ENCODE data around the gene SRRM4. TPM values are rescaled to one million over a fixed set of nuclear protein-coding genes. Genes with fewer than 3 reads are reported as not detected.

The SRRM4 gene, protein sequence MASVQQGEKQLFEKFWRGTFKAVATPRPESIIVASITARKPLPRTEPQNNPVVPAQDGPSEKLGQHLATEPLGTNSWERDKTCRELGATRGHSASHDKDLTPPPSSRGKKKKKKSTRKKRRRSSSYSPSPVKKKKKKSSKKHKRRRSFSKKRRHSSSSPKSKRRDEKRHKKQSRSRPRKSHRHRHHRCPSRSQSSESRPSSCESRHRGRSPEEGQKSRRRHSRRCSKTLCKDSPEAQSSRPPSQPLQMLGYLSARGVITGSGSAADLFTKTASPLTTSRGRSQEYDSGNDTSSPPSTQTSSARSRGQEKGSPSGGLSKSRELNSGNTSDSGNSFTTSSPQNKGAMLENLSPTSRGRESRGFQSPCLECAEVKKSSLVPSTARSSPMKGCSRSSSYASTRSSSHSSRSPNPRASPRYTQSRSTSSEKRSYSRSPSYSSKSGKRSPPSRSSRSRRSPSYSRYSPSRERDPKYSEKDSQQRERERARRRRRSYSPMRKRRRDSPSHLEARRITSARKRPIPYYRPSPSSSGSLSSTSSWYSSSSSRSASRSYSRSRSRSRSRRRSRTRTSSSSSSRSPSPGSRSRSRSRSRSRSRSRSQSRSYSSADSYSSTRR
- total RNA-seq: not detected in 2 replicates

- Histone ChIP-seq H3K4me1 (ENCODE audit: insufficient read depth, low read length) (no peaks in the 10 kb centered on the region), H2AFZ (ENCODE audit: low read length) (no peak within 1 kb of the TSS), H3K36me3 (ENCODE audit: insufficient read depth, low read length) (no peaks in the 10 kb centered on the region), H3K79me2 (ENCODE audit: insufficient read depth, low read length) (no peaks in the 10 kb centered on the region), H3K9me3 (ENCODE audit: low read depth, low read length) (no peaks in the 10 kb centered on the region), H4K20me1 (ENCODE audit: insufficient read depth, low read length) (no peaks in the 10 kb centered on the region), H3K4me3 (ENCODE audit: insufficient read depth, low read length) (no peak within 1 kb of the TSS), H3K4me2 (ENCODE audit: insufficient read depth, low read length) (no peak within 1 kb of the TSS), H3K27ac (ENCODE audit: low read depth, low read length) (no peak within 1 kb of the TSS), H3K27me3 (ENCODE audit: insufficient read depth, low read length) (no peaks in the 10 kb centered on the region)
- DNase-seq (ENCODE audit: insufficient read length, low spot score, missing footprints): no peak
- TF ChIP-seq, protein P1, sequence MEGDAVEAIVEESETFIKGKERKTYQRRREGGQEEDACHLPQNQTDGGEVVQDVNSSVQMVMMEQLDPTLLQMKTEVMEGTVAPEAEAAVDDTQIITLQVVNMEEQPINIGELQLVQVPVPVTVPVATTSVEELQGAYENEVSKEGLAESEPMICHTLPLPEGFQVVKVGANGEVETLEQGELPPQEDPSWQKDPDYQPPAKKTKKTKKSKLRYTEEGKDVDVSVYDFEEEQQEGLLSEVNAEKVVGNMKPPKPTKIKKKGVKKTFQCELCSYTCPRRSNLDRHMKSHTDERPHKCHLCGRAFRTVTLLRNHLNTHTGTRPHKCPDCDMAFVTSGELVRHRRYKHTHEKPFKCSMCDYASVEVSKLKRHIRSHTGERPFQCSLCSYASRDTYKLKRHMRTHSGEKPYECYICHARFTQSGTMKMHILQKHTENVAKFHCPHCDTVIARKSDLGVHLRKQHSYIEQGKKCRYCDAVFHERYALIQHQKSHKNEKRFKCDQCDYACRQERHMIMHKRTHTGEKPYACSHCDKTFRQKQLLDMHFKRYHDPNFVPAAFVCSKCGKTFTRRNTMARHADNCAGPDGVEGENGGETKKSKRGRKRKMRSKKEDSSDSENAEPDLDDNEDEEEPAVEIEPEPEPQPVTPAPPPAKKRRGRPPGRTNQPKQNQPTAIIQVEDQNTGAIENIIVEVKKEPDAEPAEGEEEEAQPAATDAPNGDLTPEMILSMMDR (IDR thresholded peaks at IDR 0.05; ENCODE audit: extremely low read depth, low read depth, low read length): no peak
Measured at GRCh38 chr12:118981285-118982211, at the start of gene SRRM4. SRRM4 (plus strand) TSS chr12:118981541; CDS start chr12:118981883, 342 bp downstream.

GRCh38 chr12:118946256-118946655 lies 35.1 kb upstream of the SRRM4 start:
- no peak for DNase-seq (ENCODE audit: insufficient read length, low spot score, missing footprints)
- H4K20me1 ChIP-seq (ENCODE audit: insufficient read depth, low read length): no peaks in the 10 kb centered on the region
- H3K4me2 ChIP-seq (ENCODE audit: insufficient read depth, low read length): no peak overlapping the region
- H3K4me1 ChIP-seq (ENCODE audit: insufficient read depth, low read length): no peaks in the 10 kb centered on the region
- H2AFZ ChIP-seq (ENCODE audit: low read length): no peak overlapping the region
- TF ChIP-seq, protein P1 (IDR thresholded peaks at IDR 0.05; ENCODE audit: extremely low read depth, low read depth, low read length): no peak
- no peaks in the 10 kb centered on the region for H3K27me3 ChIP-seq (ENCODE audit: insufficient read depth, low read length)
- no peaks in the 10 kb centered on the region for H3K9me3 ChIP-seq (ENCODE audit: low read depth, low read length)
- H3K4me3 ChIP-seq (ENCODE audit: insufficient read depth, low read length): no peak overlapping the region
- H3K27ac ChIP-seq (ENCODE audit: low read depth, low read length): no peak overlapping the region
- no peaks in the 10 kb centered on the region for H3K79me2 ChIP-seq (ENCODE audit: insufficient read depth, low read length)
- H3K36me3 ChIP-seq (ENCODE audit: insufficient read depth, low read length): no peaks in the 10 kb centered on the region

GRCh38 chr12:118958520-118958919 lies 22.8 kb upstream of the SRRM4 start:
- Histone ChIP-seq H3K27me3 (ENCODE audit: insufficient read depth, low read length) (no peaks in the 10 kb centered on the region), H3K79me2 (ENCODE audit: insufficient read depth, low read length) (no peaks in the 10 kb centered on the region), H3K27ac (ENCODE audit: low read depth, low read length) (no peak overlapping the region), H3K9me3 (ENCODE audit: low read depth, low read length) (no peaks in the 10 kb centered on the region), H3K4me1 (ENCODE audit: insufficient read depth, low read length) (no peaks in the 10 kb centered on the region), H4K20me1 (ENCODE audit: insufficient read depth, low read length) (no peaks in the 10 kb centered on the region), H3K36me3 (ENCODE audit: insufficient read depth, low read length) (no peaks in the 10 kb centered on the region), H2AFZ (ENCODE audit: low read length) (no peak overlapping the region), H3K4me2 (ENCODE audit: insufficient read depth, low read length) (no peak overlapping the region), H3K4me3 (ENCODE audit: insufficient read depth, low read length) (no peak overlapping the region)
- no peak for DNase-seq (ENCODE audit: insufficient read length, low spot score, missing footprints)
- TF ChIP-seq, protein P1 (IDR thresholded peaks at IDR 0.05; ENCODE audit: extremely low read depth, low read depth, low read length): no peak

Data from osteoblast (primary cell).